ENCODE data around the gene FOXR1.
A peak's percentile ranks its signal among the peaks of the same experiment; 100 is the strongest.

FOXR1 gene

GRCh38 chr11:118930094-118930712 is 41.4 kb upstream of the FOXR1 start:
- TF ChIP-seq CTCF (IDR thresholded peaks at IDR 0.05; ENCODE audit: low read depth, low read length): peak; percentile 90
- DNase-seq: peak; percentile 88
- no peaks in the 10 kb centered on the region for H3K9me3 ChIP-seq (ENCODE audit: severe bottlenecking)
- H3K4me3 ChIP-seq (ENCODE audit: low read depth, low read length): peak overlapping the region; percentile 61
- peak overlapping the region; percentile 65 for H3K27ac ChIP-seq
- no peaks in the 10 kb centered on the region for H3K36me3 ChIP-seq
- H3K27me3 ChIP-seq (ENCODE audit: insufficient read depth, low read depth, severe bottlenecking): no peaks in the 10 kb centered on the region

- H3K27me3 ChIP-seq (ENCODE audit: insufficient read depth, low read depth, severe bottlenecking): no peaks in the 10 kb centered on the region
- H3K27ac ChIP-seq: no peak overlapping the region
- H3K36me3 ChIP-seq: no peaks in the 10 kb centered on the region
- H3K9me3 ChIP-seq (ENCODE audit: severe bottlenecking): no peaks in the 10 kb centered on the region
- DNase-seq: no peak
- no peak overlapping the region for H3K4me3 ChIP-seq (ENCODE audit: low read depth, low read length)
- TF ChIP-seq CTCF (IDR thresholded peaks at IDR 0.05; ENCODE audit: low read depth, low read length): no peak
These were observed 40.0 kb upstream of the FOXR1 start for GRCh38 chr11:118931571-118931970.

- no peak overlapping the region for H3K27ac ChIP-seq
- no peaks in the 10 kb centered on the region for H3K27me3 ChIP-seq (ENCODE audit: insufficient read depth, low read depth, severe bottlenecking)
- H3K9me3 ChIP-seq (ENCODE audit: severe bottlenecking): no peaks in the 10 kb centered on the region
- TF ChIP-seq CTCF (IDR thresholded peaks at IDR 0.05; ENCODE audit: low read depth, low read length): no peak
- no peak for DNase-seq
- H3K36me3 ChIP-seq: no peaks in the 10 kb centered on the region
- no peak overlapping the region for H3K4me3 ChIP-seq (ENCODE audit: low read depth, low read length)
These were observed 38.1 kb upstream of the FOXR1 start for GRCh38 chr11:118933486-118933885.

GRCh38 chr11:118935376-118935775 is 36.2 kb upstream of the FOXR1 start:
- no peaks in the 10 kb centered on the region for H3K9me3 ChIP-seq (ENCODE audit: severe bottlenecking)
- DNase-seq: no peak
- H3K4me3 ChIP-seq (ENCODE audit: low read depth, low read length): no peak overlapping the region
- TF ChIP-seq CTCF (IDR thresholded peaks at IDR 0.05; ENCODE audit: low read depth, low read length): no peak
- no peak overlapping the region for H3K27ac ChIP-seq
- no peaks in the 10 kb centered on the region for H3K27me3 ChIP-seq (ENCODE audit: insufficient read depth, low read depth, severe bottlenecking)
- H3K36me3 ChIP-seq: no peaks in the 10 kb centered on the region

GRCh38 chr11:118938491-118939403 is 32.8 kb upstream of the FOXR1 start:
- no peaks in the 10 kb centered on the region for H3K36me3 ChIP-seq
- no peaks in the 10 kb centered on the region for H3K27me3 ChIP-seq (ENCODE audit: insufficient read depth, low read depth, severe bottlenecking)
- no peak overlapping the region for H3K27ac ChIP-seq
- no peak for TF ChIP-seq CTCF (IDR thresholded peaks at IDR 0.05; ENCODE audit: low read depth, low read length)
- no peak overlapping the region for H3K4me3 ChIP-seq (ENCODE audit: low read depth, low read length)
- no peak for DNase-seq
- H3K9me3 ChIP-seq (ENCODE audit: severe bottlenecking): no peaks in the 10 kb centered on the region
